GM13977 (cell line): ENCODE results near the gene RBP3.

Experiments
- DNase-seq: peaks from one replicate; pipeline ENCODE4 v3.0.0; 2012; ENCODE audit warnings: low spot score
- in situ Hi-C: fragments of 300-500 bp; cut with MboI; formaldehyde crosslinking; loops from one replicate; pipeline ENCODE4 v1.12.0; 2022; ENCODE audit warnings: low sequenced_read_pairs, low pct_unique_long_range_greater_than_20kb, mixed read lengths, inconsistent platforms; ENCODE audit not compliant: unreplicated experiment
- TF ChIP-seq, protein P1 (sequence below): IDR thresholded peaks from 2 replicates; pipeline ENCODE4 v1.5.1; 2012; ENCODE audit warnings: mild to moderate bottlenecking, control low read depth; ENCODE audit not compliant: insufficient read depth; ENCODE audit errors: extremely low read depth, missing control alignments

RBP3 gene

DNA sequence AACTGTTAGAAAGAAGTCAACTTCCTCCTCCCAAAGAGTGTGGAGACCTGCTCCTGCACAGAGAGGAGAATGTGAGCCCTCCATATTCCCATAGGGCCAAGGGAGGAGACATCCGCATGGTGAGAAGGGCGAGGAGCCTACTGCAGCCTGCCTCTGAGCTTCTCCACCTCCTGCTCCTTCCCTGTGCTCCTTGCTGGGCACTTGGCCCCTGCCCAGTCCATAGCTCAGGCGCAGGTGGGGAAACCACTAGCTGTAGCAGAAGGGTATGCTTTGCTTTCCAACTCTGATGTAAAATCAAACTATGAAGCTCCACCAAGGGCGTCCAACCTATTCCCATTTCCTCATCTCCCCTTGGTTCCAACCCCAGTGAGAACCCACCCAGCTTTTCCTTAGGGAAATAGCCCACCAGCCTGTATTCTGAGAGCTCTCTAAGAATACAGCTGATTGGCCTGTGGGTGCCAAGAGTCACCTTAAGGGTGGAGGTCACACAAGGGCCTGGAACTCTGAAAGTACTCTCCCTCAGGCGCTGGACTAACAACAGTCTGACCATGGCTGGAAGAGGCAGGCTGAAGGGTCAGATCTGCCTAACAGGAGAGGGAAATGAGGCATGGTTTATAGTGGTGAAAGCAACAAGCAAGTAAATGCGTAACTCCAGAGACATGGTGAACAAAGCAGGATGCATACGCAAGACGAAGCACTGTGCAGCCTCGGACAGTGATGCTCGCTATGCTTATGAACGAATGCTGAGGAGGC lies 22.0 kb downstream of the RBP3 start:
- TF ChIP-seq, protein P1, sequence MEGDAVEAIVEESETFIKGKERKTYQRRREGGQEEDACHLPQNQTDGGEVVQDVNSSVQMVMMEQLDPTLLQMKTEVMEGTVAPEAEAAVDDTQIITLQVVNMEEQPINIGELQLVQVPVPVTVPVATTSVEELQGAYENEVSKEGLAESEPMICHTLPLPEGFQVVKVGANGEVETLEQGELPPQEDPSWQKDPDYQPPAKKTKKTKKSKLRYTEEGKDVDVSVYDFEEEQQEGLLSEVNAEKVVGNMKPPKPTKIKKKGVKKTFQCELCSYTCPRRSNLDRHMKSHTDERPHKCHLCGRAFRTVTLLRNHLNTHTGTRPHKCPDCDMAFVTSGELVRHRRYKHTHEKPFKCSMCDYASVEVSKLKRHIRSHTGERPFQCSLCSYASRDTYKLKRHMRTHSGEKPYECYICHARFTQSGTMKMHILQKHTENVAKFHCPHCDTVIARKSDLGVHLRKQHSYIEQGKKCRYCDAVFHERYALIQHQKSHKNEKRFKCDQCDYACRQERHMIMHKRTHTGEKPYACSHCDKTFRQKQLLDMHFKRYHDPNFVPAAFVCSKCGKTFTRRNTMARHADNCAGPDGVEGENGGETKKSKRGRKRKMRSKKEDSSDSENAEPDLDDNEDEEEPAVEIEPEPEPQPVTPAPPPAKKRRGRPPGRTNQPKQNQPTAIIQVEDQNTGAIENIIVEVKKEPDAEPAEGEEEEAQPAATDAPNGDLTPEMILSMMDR: no peak
- no peak for DNase-seq
- in situ Hi-C loops: no loop called here

DNA sequence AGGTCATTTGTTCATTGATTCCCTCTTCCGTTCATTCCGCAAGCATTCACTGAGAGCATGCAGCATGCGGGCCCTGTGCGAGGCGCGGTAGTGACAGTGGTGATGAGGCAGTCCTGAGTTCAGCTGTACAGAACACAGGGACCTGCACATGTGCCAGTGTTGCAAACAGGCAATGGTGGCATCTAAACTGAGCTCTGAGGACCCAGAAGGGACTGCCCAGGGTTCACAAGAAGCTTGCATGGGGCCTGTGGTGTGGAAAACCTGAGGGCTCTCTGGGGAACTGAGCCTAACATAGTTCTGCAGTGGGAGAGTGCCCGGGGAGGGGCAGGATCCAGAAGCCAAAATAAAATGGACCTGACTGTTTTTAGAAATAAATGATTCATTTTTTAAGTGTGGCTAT lies 22.7 kb downstream of the RBP3 start:
- no peak for DNase-seq
- in situ Hi-C loops: no loop called here
- TF ChIP-seq, protein P1: no peak

DNA sequence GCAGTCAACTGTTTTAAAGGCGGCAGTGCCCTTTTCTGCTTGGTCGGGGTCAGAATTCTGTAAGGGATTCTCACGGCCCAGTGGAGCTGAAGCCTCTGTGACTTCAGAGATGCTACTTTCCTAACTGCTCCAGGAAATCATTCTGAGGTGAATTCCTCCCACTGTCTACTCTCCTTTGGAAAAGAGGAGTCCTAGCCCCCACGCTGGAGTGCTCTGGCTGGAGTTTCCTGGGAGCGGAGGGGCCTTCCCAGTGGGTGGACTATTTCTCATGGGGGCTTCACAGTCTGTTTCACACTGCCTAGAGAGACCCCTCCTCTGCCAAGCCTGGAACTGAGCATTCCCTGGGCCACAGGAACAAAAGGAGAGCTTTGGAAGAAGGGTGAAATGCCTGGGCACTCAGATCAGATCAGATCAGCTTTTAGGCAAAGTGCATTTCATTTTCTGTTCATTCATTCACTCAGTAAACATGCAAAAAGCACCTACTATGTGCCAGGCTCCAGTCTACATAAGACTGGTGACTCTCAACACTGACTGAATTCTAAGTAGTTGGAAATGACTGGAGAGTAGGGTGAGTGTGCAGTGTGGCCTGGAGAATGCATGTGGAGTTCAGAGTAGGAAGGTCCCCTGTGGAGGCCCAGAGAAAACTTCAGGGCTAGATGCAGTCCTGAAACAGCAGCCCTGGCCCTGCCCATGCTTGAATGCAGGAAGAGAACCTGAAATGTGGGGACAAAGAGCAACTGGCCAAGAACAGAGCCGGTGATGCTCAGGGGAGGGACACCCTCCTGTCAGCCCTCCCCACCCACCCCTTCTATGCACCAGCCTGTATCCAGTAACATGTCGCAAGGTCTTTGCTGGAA lies 23.7 kb downstream of the RBP3 start:
- TF ChIP-seq, protein P1: no peak
- no peak for DNase-seq
- in situ Hi-C loops: no loop called here

DNA sequence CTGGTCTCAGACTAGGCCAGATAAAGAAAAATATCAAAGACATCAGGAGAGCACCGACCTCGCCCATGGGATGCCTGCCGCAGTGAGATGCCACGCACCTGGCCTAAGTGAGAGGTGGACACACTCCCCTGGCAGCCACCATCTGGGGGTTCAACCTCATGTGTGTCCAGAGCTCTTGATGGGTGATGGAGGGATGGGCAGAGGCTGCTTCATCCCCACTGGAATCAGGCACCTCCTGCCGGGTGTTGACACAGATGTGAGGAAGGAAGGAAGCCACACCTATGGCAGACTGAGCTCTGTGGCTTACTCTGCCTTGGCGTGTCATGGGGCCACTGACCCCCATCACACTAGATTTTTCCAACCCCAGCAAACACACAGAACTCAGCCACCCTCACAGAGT lies 24.6 kb downstream of the RBP3 start:
- in situ Hi-C loops: no loop called here
- TF ChIP-seq, protein P1: no peak
- DNase-seq: no peak

DNA sequence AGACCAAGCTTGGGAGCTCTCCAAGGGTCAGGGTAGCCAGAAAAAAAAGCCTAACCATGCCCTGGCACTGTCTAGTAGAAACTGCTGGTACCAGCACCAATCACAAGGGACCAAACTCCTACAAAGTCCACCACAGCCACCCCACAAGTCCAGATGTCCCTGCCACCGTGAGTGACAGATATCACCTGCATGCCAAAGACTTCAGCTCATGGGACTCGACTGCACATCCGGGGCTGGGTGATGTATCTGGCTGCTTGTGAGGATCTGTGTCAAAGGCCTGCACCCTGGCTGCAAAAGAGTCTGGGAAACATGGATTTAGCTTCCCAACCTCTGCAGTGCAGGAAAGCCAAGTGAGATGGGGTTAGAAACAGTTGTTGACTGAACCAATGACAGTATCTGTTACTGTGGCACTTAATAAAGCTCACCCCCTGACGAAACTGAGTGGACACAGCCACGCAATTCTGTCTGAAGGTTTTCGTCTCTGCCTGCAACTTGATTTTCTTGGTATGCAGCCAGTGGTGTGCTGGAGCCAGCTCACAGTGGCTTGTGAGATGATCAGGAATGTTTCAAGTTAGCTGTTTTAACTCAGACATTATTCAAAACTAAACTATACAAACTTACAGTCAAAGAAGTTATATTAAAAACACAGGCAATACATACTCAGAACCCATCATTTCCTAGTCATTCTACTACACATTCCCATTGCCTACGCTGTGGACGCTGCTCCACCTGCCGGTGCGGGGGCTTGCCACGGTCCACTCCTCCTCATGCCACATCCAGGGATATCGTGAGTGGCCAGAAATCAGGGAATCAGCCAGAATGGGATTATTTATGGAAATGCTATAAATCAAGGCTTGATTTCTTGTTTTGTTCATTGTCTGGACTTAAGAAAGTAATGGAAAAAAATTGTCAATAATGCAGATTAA lies 26.7 kb downstream of the RBP3 start:
- in situ Hi-C loops: loop anchor here (25.0 kb wide), 1 partner anchor 1088 kb away; the partner anchor contains the start of gene ANTXRL
- TF ChIP-seq, protein P1: no peak
- DNase-seq: no peak
